Measurements from ENCODE around the gene NCKAP5. TPM values are rescaled to one million over a fixed set of nuclear protein-coding genes. Genes with fewer than 3 reads are reported as not detected.

Gene NCKAP5
- total RNA-seq, 1 donor from 2014 or later, result 2.7 TPM

DNA sequence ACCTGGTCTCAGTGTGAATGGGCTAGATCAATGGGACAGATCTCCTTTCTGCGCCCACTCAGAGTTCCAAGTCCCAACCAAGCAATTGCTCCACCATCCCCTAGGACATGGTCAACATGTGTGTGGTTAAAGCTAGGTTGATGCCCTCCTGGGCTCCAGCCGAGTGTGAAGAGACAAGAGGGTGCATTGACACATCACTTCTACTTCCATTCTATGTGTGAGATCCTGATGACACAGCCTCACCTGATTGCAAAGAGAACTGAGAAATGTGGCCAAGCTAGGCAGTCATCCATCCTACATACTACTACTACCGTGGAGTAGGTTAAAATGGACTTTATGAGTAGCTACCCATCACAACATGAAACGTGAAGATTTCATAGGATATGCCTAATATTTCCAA lies 106.8 kb downstream of the NCKAP5 start:
- Histone ChIP-seq H3K9ac (ENCODE audit: low read length) (no peak overlapping the region), H3K4me2 (ENCODE audit: low read length) (no peak overlapping the region), H3K9me3 (ENCODE audit: insufficient read depth, low read depth, low read length) (no peaks in the 10 kb centered on the region), H3K79me2 (ENCODE audit: insufficient read depth, low read length) (no peaks in the 10 kb centered on the region), H3K4me1 (ENCODE audit: insufficient read depth, low read length) (no peaks in the 10 kb centered on the region), H4K20me1 (ENCODE audit: insufficient read depth, low read length) (no peaks in the 10 kb centered on the region), H2AFZ (ENCODE audit: low read depth, low read length) (no peak overlapping the region), H3K4me3 (ENCODE audit: insufficient read depth, low read depth, low read length) (no peak overlapping the region), H3K27ac (ENCODE audit: low read depth, low read length) (no peak overlapping the region), H3K36me3 (ENCODE audit: insufficient read depth, low read length) (no peaks in the 10 kb centered on the region), H3K27me3 (ENCODE audit: insufficient read depth, low read length) (no peaks in the 10 kb centered on the region)
- TF ChIP-seq, protein P1, sequence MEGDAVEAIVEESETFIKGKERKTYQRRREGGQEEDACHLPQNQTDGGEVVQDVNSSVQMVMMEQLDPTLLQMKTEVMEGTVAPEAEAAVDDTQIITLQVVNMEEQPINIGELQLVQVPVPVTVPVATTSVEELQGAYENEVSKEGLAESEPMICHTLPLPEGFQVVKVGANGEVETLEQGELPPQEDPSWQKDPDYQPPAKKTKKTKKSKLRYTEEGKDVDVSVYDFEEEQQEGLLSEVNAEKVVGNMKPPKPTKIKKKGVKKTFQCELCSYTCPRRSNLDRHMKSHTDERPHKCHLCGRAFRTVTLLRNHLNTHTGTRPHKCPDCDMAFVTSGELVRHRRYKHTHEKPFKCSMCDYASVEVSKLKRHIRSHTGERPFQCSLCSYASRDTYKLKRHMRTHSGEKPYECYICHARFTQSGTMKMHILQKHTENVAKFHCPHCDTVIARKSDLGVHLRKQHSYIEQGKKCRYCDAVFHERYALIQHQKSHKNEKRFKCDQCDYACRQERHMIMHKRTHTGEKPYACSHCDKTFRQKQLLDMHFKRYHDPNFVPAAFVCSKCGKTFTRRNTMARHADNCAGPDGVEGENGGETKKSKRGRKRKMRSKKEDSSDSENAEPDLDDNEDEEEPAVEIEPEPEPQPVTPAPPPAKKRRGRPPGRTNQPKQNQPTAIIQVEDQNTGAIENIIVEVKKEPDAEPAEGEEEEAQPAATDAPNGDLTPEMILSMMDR (IDR thresholded peaks at IDR 0.05; ENCODE audit: insufficient read depth, low read depth, low read length), result no peak
- TF ChIP-seq EZH2 (IDR thresholded peaks at IDR 0.05; ENCODE audit: insufficient read depth, low read length), result no peak
- DNase-seq (ENCODE audit: low read depth) (no peak), FAIRE-seq (no peak)
- Mint-ChIP-seq H3K4me1 (ENCODE audit: low read depth, unreplicated experiment) (no peaks in the 10 kb centered on the region), H3K36me3 (ENCODE audit: low read depth, unreplicated experiment) (no peaks in the 10 kb centered on the region), H3K27me3 (ENCODE audit: low read depth, unreplicated experiment) (no peaks in the 10 kb centered on the region), H3K9me3 (ENCODE audit: unreplicated experiment) (peaks cover 2% of the 10 kb centered on the region), H3K4me3 (ENCODE audit: unreplicated experiment) (no peak overlapping the region), H3K27ac (ENCODE audit: unreplicated experiment) (no peak overlapping the region)

- Histone ChIP-seq H4K20me1 (ENCODE audit: insufficient read depth, low read length) (no peaks in the 10 kb centered on the region), H2AFZ (ENCODE audit: low read depth, low read length) (no peak overlapping the region), H3K4me3 (ENCODE audit: insufficient read depth, low read depth, low read length) (no peak overlapping the region), H3K79me2 (ENCODE audit: insufficient read depth, low read length) (no peaks in the 10 kb centered on the region), H3K27me3 (ENCODE audit: insufficient read depth, low read length) (no peaks in the 10 kb centered on the region), H3K4me2 (ENCODE audit: low read length) (no peak overlapping the region), H3K27ac (ENCODE audit: low read depth, low read length) (no peak overlapping the region), H3K4me1 (ENCODE audit: insufficient read depth, low read length) (no peaks in the 10 kb centered on the region), H3K9ac (ENCODE audit: low read length) (no peak overlapping the region), H3K36me3 (ENCODE audit: insufficient read depth, low read length) (no peaks in the 10 kb centered on the region), H3K9me3 (ENCODE audit: insufficient read depth, low read depth, low read length) (no peaks in the 10 kb centered on the region)
- no peak for FAIRE-seq
- Mint-ChIP-seq H3K27me3 (ENCODE audit: low read depth, unreplicated experiment) (no peaks in the 10 kb centered on the region), H3K27ac (ENCODE audit: unreplicated experiment) (no peak overlapping the region), H3K4me1 (ENCODE audit: low read depth, unreplicated experiment) (no peaks in the 10 kb centered on the region), H3K4me3 (ENCODE audit: unreplicated experiment) (no peak overlapping the region), H3K36me3 (ENCODE audit: low read depth, unreplicated experiment) (no peaks in the 10 kb centered on the region), H3K9me3 (ENCODE audit: unreplicated experiment) (peaks cover under 1% of the 10 kb centered on the region)
- peak; percentile 22 for DNase-seq (ENCODE audit: low read depth)
- no peak for TF ChIP-seq EZH2 (IDR thresholded peaks at IDR 0.05; ENCODE audit: insufficient read depth, low read length)
- TF ChIP-seq, protein P1 (IDR thresholded peaks at IDR 0.05; ENCODE audit: insufficient read depth, low read depth, low read length), result no peak
Measured at GRCh38 chr2:133459590-133459989, 108.7 kb downstream of the NCKAP5 start.

DNA sequence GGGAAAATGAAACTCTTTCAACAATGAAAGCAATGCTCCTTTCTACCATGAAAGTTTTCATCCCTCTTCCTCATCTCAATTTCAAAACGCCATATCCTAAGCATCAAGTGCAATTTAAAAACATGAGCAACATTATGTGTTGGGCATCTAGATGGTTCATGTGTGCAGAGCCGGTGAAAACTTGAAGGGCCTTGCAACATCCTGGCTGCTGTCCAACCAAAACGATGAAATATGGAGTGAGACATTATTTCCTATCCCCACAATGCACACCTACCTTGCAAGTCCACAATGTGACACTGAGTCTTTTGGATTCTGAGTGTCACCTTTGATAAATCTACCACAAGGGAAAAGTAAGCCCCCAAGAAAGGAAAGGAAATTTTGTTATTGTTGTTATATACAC lies 110.0 kb downstream of the NCKAP5 start:
- no peak overlapping the region for H3K4me2 ChIP-seq (ENCODE audit: low read length)
- Mint-ChIP-seq H3K27me3 (ENCODE audit: low read depth, unreplicated experiment) (no peaks in the 10 kb centered on the region), H3K4me1 (ENCODE audit: low read depth, unreplicated experiment) (no peaks in the 10 kb centered on the region), H3K27ac (ENCODE audit: unreplicated experiment) (no peak overlapping the region), H3K4me3 (ENCODE audit: unreplicated experiment) (no peak overlapping the region), H3K36me3 (ENCODE audit: low read depth, unreplicated experiment) (no peaks in the 10 kb centered on the region), H3K9me3 (ENCODE audit: unreplicated experiment) (peaks cover 2% of the 10 kb centered on the region)
- H3K27ac ChIP-seq (ENCODE audit: low read depth, low read length), result no peak overlapping the region
- H3K36me3 ChIP-seq (ENCODE audit: insufficient read depth, low read length), result no peaks in the 10 kb centered on the region
- FAIRE-seq (no peak), DNase-seq (ENCODE audit: low read depth) (no peak)
- H3K4me3 ChIP-seq (ENCODE audit: insufficient read depth, low read depth, low read length), result no peak overlapping the region
- no peaks in the 10 kb centered on the region for H3K4me1 ChIP-seq (ENCODE audit: insufficient read depth, low read length)
- no peak overlapping the region for H3K9ac ChIP-seq (ENCODE audit: low read length)
- no peaks in the 10 kb centered on the region for H4K20me1 ChIP-seq (ENCODE audit: insufficient read depth, low read length)
- no peaks in the 10 kb centered on the region for H3K79me2 ChIP-seq (ENCODE audit: insufficient read depth, low read length)
- TF ChIP-seq EZH2 (IDR thresholded peaks at IDR 0.05; ENCODE audit: insufficient read depth, low read length), result no peak
- TF ChIP-seq, protein P1 (IDR thresholded peaks at IDR 0.05; ENCODE audit: insufficient read depth, low read depth, low read length), result no peak
- no peaks in the 10 kb centered on the region for H3K9me3 ChIP-seq (ENCODE audit: insufficient read depth, low read depth, low read length)
- no peak overlapping the region for H2AFZ ChIP-seq (ENCODE audit: low read depth, low read length)
- H3K27me3 ChIP-seq (ENCODE audit: insufficient read depth, low read length), result no peaks in the 10 kb centered on the region
